Activated gamma-delta T cell (primary cell): ENCODE data around the gene TBX10.
"Not testable (repeated sequence)": the region's sequence is repeated elsewhere in the genome, so short reads cannot be mapped to it uniquely, and the experiment has no call there.

Experiments
- DNase-seq: peaks from one replicate; lab custom pipeline; 2025; lab: John Stamatoyannopoulos, UW
- total RNA-seq, 2 donors: gene quantifications; one replicate each; lab custom pipeline; 2026; lab: John Stamatoyannopoulos, UW

TBX10 gene
- 0 reads per million in 2 donors for total RNA-seq

DNA sequence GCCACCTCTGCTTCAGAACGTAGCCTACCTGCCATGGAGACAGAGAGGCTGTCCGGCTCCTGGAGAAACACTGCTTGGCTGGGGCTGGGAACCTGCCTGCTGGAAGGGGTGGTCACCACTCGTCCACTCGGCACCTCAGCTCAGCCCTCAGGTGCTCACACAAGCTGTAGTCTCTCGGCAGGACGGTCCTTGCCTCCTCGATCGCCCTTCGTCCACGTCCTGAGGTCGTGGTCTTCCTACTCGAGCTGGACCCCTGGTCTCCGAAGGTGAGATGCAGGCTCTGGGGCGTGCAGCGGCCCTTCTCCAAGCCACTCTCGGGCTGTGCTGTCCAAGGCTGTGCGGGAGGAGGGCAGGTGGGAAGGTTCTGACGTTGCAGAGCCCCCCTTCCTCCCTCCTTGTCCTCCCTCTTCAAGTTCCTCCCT lies at the start of gene TBX10:
Gene TBX10 (minus strand): TSS at position 326 of the 422 bp plus-strand sequence. CDS start 291 bp downstream, at position 35.
- no peak for DNase-seq

DNA sequence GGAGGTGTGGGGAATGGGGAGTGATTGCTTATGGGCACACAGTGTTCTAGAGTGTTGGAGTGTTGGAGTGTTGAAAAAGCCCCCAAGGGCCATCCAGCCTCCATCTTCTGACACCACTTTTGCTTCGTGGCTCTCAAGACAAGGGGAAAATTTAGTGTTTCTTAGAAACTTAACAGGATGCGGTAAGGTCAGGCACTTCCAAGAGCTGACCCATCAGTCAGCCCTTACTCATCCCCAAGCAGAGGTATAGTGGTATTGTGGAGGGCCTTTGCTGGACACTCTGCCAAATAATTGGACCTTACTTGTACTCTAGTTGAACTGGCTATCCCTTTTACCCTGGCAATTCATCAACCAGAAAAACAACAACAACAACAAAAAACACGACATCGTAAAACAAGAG lies 49.6 kb upstream of the TBX10 start:
- DNase-seq, result no peak

DNA sequence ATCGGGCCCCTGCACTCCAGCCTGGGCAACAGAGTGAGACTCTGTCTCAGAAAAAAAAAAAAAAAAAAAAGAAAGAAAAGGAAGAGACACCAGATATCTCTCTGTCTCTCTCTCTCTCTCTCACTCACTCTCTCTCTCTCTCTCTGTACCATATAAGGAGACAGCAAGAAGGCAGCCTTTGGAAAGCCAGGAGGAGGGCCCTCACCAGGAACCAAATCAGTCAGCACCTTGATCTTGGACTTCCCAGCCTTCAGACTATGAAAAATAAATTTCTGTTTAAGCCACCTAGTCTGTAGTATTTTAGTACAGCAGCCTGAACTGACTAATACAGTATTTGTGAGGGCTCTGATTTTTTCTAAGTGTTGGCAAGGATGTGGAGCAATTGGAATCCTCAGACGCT lies 48.4 kb upstream of the TBX10 start:
- DNase-seq, result no peak

DNA sequence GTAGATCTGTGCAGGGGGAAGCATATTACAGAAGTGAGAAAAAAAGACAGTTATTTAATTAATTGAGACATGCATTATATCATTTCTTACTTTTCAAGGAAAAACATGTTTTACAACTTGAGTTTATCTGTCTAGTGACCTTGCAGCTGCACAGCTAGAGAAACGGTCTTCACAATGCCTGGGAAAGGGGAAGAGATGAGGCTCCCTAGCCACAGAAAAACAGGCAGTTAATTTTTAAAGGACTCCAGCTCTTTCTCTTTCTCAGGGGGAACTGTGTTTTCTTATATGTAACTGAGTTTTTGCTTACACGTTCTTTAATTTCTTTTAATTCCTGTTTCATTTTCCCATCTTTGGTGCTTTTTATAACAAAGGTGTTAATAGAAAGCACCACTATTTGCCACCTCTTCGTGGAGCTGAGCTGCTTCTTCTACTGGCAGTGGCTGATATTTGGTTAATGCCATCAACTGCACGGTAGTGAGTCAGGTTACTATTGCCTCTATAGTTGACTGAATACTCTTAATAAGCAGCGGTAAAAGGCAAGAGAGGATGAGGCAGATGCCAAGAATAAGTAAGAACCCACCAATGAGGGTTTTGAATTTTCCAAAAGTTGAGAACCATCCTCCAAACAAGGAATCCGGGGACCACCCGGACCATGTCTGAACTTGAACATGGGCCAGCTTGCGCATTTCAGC lies 46.2 kb upstream of the TBX10 start:
- DNase-seq, result not testable (repeated sequence)

DNA sequence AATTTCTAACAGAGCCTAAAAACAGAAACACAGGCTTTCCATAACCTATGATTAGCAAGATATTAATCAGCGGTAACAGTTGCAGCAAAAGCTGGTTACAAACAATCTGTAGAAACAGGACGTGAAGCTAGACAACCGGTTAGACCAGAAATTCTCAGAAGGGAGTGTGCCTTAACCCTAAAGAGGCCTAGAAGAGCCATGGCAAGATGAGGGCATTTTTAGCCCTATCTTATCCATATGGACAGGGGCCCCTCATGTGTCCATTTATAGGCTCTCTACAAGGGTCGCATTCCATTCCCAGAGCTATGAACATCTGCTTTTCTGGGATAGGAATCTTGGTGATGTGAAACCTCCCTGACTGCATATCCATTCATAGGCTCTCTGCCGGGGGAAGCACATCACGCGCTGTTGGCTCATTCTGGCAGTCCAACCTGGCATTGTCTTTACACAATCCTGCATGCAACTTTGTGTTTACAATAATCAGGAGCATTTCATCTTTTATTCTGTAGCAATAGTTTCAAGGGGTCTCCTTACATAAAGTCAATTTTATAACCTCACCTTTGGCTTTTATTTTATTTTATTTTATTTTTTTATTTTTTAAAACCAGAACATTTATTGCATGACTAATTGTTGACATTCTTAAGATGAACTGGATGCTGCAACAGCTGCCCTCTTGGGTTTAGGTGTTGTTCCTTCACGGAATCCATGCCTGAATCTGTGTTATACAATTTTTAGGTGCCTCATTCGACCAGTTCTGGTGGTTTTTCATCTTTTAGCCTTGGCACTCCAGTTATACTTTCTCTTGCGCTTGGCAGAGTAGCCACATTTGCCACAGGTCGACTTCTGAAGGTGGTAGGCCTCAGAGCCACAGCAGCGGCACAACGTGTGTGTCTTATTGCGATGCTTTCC lies 42.8 kb upstream of the TBX10 start:
- not testable (repeated sequence) for DNase-seq

DNA sequence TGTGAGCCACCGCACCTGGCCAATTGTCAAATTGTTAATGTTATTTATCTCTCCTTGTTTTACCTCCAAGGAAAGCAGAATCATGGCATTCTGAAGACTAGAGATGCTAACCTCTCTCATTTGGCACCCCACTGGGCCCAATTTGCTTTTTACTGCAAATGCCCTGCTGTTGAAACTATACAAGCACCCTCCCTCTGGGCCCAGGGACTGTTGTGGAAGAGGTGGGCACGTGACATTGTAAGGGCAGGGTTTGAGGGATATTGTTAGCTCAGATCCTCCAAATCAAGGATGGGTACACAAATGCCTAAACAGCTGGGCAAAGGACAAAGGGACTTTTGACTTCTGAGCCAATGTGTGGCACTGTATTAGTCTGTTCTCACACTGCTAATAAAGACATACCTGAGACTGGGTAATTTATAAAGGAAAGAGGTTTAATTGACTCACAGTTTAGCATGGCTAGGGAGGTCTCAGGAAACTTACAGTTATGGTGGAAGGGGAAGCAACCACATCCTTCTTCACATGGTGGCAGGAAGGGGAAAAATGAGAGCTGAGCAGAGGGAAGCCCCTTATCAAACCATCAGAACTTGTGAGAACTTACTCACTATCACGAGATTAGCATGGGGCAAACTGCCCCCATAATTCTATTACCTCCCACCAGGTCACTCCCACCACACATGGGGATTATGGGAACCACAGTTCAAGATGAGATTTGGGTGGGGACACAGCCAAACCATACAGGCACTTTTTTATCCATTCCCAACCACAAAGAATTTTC lies 41.3 kb upstream of the TBX10 start:
- no peak for DNase-seq

DNA sequence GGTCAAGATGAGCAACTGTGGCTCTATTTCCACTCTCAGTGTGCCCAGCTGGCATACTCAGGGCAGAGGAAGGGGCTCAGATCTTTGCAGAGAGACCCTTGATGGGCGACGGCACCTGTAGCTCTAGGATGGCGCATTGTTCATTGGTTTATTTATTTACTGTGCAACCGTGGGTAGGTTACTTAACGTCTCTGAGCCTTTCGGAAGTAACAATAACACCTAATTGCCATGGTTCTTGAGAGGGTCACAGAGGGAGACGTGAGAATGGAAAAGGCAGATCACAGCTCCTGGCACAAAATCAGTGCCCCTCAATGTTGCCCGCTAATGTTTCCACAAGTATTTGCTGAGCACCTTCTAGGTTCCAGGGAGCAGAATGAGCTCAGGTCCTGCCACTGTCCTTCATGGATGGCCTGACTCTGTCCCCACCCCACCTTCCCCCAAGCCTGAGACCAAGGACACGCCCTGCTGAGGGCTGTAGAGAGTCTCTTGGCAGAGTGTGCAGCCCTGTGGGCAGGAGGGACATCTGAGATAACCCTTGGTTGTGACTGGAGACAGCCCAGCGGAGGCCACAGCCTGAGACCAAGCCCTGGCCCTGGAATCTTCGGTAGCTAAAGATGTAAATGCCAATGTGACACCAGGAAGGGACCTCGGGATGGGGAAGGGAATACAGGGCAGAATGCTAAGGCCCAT lies 35.6 kb upstream of the TBX10 start:
- no peak for DNase-seq

DNA sequence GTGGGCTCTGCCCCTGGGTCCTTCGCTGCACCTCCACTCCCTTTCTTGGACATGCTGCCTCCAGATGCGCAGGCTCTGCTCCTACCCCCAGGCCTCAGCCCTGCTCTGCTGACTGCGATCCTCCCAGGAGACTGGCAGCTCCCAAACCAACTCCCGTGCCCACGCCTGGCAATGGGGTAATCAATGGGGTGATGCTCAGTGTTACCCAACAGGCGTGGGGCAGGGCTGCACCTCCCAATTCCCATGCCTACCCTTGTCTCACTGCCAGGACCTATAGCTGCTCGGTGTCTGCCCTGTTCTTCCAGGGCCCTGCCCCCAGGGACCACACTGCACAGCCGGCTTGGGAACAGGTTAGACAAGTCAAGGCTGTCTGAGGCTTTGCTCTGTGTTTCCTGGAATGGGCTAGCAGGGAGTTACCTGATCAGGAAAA lies 34.9 kb upstream of the TBX10 start, which contains the start of gene ALDH3B2:
Gene ALDH3B2 (minus strand): TSS at position 182 of the 430 bp plus-strand sequence. CDS start 7,688 bp downstream, outside the sequence.
- DNase-seq, result no peak

DNA sequence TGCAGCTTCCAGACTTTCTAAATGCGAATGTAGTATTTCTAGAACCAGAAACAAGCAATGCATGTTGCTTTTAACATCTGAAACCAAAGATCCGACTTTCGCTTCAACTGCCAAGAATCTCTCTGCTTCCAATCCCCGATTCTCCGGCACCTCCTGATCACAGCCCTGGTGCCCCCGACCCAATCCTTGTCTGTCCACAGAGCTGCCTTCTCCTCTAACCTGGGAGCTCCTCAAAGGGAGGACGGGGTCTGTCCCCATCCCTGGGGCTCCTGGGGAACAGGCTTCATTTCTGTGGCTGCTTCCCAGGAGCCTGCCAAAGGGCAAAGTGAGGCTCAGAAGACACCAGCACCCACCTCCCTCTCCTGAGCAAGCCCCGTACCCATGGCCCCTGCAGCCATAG lies 34.3 kb upstream of the TBX10 start:
- no peak for DNase-seq

DNA sequence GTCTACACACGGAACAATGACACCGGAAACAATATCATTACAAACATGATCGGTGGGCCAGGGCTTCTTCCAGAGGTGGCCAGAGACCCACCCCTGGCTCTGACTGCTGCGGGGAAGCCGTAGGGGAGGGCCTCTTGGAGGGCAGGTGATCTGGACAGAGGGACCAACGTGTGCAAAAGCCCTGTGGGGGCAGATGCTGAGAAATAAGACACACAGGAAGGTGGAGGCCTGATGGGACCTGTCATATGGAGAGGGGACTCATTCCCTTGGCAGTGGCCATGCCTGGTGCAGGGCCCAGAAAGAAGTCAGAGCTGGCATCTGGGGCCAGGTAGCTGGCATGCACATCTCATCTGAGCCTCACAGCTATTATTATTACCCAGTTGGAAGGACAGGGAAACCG lies 33.8 kb upstream of the TBX10 start:
- DNase-seq, result no peak

DNA sequence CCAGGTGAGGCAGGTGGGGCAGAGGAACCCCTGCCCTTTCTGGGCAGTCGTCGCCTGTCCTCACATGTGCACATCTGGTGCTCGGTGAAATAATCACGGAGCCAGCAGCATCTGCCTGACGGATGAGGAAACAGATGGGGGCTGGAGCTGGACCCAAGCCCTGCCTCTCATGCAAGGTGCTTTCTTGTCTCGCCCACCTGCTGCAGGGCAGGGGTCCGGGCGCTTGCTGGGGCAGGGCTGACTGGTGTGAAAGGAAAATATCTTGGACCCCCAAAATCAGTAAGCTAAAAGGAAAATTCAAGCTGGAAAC lies 31.6 kb upstream of the TBX10 start:
- no peak for DNase-seq

DNA sequence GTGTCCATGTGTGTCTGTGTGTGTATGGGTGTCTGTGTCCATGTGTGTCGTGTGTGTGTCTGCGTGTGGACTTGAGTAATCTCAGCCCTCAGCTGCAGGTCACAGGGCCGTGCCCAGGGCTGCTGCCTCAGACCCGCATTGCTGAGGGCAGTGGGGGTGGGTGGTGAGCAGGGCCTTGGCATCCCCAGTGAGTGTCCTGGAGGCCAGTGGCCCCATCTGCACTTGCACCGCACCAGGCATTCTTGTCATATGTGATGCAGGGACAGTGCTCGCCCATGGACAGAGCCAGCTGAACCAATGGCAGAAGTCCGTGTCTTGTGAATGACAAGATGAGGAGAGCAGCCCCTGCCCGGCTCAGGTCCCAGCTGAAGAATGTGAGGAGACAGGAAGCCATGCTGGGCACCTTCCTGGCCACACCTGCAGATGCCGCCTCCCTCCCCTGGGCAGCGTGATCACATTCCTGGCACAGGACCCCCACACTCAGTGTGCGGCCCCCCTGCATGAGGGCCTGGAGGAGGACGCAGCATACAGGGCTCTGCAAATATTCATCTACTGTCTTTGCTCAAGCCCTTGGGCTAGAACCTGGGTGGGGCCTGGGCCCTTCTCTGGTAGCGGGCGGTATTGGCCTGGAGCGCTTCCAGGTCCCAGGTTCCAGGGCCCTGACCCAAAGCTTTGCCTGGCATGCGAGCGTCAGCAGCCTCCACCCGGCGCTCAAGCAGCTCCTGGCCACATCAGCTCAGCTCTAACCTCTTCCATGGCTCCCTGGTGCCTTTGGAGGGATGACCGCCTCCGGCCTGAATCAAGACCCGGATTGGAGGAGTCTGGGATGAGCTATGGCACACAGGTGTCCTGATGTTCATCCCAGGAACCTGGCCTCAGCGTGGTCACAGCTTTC lies 31.0 kb upstream of the TBX10 start:
- DNase-seq, result no peak

DNA sequence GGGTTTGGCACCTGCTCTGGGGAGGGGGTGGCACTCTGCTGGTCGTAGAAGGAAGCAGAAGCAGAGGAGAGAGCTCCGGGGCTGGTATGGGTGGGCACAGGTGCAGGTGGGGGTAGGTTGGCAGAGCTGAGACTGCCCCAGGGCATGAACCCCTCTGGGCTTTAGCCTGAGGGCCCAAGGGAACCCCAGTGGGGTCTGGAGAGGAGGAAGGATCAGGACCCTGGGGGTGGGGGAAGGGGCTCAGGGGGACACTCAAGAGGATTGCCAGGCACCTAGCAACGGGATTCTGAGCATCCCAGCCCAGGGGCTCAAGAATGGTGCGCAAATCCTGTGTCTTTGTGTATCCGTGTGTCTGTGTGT lies 28.6 kb upstream of the TBX10 start:
- no peak for DNase-seq

DNA sequence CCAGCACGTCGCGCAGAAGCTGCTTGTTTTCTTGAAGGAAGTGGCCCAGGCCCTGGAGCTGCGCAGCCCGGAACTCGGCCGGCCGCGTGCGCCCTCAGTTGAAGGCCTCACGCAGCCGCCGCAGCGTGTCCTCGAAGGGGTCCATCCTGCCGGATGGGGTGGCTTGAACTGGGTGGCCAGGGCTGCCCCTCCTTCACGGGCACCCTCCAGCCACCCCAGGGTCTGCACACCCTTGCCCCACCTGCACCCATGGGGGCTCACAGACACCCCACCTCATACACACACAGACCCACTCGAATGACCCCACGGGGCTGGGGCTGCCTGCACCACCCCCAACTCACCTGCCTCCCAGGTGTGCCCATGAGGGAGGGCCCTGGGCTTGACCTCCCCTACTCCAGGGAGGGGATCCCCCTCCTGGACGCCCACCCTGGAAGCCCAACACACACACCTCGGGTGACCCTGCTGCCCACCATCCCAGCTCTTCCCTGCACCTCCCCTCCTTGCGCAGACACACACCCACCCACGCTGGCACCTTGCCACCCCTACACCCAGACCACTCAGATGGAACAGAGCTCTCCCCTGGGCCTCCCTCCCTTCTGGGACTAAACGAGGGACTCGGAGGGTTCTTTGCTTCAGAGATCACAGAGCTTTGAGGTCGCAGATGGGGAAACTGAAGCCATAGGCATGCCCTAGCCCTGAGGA lies 28.1 kb upstream of the TBX10 start:
- DNase-seq, result no peak

DNA sequence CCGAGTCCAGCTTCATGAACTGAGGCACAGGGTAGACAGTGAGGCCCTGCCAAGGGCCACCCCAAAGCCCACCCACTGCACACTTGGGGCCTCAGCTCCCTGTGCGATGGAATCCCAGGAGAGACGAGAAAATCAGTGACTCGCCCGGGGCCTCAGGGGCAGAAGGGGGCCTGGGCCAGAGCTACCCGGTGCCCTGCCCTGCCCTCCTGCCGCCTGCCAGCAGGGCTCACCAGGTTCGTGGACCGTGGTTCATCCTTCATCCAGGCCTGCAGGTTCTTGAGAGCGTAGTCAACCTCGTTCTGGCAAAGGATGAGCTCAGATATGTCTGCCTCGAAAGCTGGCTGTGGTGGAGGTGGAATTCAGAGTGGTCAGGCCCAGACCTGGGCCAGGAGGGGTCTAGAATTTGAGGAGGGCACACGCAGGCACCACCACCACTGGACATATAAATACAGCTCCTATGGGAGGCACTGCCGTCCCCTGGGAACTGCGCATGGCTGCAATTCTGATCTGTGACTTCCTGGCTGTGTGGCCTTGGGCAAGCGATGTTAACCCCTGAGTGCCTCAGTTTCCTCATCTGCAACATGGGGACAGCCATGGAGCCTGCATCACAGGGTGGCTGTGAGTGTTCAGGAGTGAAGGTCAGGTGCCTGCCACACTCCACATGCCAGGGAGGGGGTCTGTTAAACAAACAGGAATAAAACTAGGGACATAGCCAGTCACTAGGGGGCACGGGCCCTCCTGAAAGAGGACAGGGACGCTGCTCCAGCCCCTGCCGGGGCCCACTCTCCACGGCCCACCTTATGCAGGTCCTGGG lies 27.3 kb upstream of the TBX10 start:
- no peak for DNase-seq

DNA sequence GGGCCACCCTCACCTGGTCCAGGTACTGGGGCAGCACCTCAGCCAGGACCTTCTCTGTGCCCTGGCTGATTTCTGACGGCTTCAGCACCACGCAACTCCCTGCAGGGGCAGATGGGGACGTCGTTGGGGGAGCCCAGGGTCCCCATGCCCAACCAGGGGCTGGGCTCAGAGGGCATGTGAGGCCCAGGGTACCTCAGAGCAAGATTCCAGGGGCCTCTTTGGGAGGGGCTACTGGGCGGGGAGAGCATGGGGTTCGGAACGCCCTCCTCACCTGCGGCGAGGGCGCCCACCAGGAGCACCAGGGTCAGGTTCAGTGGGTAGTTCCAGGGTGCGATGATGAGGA lies 26.7 kb upstream of the TBX10 start:
- DNase-seq, result no peak

DNA sequence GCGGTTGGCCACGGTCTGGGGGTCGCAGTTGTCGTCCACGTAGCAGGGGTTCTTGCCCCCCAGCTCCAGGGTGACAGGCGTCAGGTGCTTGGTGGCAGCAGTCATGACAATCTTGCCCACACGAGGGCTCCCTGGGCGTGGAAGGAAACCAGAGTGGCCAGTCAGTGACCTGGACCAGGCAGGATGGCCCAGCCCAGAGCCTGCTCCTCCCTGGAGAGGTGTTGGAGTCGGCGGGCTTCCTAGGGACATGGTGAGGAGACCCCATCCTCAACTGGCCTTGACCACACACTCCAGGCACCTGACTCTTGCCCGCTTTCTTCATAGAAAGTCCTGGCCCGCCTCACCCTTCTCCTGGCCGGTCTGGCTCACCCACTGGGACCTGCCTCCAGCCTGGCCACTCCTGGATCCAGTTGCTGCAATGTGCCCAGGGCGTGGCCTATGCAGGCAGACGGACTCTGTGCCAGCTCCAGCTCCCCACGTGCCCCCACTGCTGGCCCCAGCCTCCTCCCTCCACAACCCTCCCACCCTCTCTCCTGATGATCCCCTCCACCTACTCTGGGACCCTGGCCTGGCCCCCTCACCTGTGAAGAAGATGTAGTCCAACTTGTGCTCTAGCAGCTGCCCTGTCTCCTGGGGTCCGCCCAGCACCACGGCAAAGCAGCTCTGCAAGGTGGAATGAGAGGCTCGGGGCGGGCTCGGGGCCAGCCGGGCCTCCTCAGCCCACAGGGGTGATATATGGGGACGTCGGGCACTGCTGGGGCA lies 26.2 kb upstream of the TBX10 start:
- no peak for DNase-seq

DNA sequence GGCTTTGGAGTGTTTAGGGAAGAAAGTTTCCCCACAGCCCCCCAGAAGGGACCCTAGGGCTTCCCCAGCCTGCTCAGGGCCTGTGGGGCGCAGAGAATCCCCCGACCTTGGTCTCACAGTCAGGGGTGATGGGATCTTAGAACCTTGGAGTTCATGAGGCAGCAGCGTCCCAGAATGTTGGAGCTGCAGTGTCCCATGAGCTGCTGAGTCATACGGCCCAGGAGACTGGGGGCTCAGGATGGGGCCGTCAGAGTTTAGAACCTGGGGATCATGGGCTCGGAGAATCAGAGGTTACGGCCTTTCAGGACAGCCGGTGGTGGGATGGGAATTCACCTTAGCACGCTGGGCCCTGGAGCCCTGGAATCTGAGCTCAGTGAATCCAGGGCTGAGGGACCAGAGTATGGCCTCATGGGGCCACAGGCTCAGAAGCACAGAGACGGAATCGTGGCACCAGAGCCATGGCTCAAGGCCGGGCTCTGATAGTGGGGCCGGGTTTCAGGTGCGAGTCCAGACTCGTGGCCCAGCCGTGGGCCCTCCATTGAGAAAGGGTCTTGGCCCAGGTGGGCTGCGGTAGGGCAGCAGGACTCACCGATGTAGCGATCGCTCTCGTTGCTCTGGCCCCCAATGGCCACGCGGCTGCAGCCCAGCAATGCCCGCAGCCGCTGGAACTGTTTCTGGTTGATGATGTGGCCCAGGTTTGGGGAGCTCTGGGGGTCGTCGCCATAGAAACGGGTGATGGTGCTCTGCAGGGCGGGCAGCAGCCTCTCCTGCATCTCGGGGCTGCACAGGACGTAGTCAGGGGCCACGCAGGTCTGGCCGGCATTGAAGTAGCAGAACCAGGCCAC lies 25.4 kb upstream of the TBX10 start:
- DNase-seq, result no peak
